GM21360 (cell line): Measurements from ENCODE around the gene PPP3CA.

Experiments used
- ATAC-seq: cut with Tn5 transposase; IDR thresholded peaks from one replicate; pipeline ENCODE4 v1.9.1; 2021; ENCODE audit warnings: mild to moderate bottlenecking, moderate library complexity; ENCODE audit not compliant: unreplicated experiment

PPP3CA gene

GRCh38 chr4:101065935-101066485 lies 281.3 kb downstream of the PPP3CA start:
- no peak for ATAC-seq

DNA sequence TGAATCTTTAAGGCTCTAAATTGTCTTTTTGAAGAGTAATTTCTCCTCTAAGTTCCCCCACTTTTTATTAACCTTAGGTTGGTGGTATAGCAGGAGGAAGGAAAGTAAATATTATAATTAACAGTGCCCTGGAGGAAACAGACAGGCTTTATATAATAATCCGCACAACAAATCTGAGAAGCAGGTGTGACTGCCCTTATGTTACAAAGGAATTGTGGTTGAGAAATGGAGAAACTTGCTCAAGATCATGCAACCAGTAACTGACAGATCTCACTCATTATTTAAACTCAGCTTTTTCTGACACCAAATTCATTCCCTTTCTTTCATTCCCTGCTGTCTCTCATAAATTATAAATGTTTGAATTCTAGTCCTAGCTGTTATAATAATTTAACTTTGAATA lies 282.0 kb downstream of the PPP3CA start:
- ATAC-seq: no peak

DNA sequence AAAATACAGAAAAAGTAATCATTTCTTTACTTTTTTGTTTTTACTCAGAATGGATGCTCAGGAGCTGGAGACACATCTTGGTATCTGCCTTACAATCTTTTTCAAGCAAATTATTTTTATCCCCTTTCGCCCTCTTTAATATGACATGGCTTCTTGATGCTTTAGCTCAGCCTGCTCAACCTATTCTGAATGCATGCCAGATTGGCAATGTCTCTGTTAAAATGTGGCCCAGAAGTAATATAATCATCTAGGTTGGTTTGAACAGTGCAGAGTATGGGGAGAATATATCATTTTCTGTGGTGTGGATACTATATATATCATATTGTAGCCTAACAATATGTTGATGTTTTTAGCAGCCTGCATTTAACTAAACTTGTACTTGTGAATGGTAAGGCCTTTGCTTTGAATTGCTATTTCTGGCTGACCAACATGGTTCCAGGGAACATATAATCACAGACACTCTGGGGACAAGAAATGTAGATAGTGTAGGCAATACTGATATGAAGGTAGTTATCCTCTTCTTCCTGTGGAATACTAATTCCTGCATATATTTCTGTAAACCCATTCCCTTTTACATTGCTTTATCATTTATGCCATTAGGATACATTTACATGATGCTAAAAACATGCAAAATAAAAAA lies 282.7 kb downstream of the PPP3CA start:
- ATAC-seq: no peak

GRCh38 chr4:101055392-101055791 lies 291.9 kb downstream of the PPP3CA start:
- ATAC-seq: no peak

GRCh38 chr4:101050837-101051205 lies 296.5 kb downstream of the PPP3CA start:
- ATAC-seq: no peak

DNA sequence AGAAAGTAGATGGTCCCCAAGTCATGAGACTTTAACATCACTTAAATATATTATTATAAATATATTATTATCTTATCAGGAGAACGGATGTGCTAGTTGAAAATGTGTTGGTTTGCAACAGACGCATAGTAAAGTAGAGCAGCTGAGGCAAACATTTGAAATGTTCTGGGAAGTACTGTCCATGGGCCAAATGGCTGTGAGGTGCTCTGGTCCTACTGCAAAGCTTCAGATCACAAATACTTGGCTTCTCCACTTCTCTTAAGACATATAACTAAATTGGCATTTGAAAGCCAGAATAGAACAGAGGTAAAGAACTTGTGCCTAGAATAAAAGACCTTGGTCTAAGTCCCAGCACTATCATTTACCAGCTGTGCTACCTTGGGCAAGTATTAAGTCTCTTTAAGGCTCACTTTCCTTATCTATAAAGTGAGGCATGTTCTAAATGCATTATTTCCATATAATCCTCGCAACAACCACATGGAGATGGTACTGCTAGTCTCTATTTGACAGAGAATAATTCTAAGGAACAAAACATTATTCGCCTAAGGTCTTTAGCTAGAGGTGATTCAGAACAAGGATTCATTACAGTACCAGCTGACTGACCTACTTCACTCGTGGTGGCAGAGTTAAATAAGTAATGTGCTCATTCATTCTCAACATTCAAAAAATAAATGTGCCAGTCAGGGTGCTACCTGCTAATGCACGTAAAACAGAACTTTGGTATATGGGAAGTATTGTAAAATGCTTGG lies 297.1 kb downstream of the PPP3CA start:
- ATAC-seq: no peak

DNA sequence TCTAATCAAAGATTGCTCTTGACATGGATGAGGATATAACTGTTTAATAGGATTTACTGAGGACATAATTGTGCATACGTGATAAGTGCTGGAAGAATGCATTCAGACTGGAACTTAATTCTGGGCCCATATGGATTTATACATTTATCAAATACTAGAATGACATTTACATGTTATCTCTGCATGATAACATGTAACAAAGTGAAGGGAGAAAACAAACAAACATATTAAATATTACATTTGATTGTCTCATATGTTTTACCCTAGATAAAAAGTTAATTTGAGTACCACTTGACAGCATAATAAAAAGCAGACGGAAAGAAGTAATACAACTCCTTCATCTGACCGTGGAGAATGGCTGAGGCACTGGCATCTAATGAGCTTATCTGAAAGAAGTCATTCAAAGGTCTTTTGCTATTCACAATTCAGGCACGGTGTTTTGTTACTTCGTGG lies 297.8 kb downstream of the PPP3CA start:
- ATAC-seq: no peak

- no peak for ATAC-seq
Observed at GRCh38 chr4:101044766-101045165, 302.6 kb downstream of the PPP3CA start.

DNA sequence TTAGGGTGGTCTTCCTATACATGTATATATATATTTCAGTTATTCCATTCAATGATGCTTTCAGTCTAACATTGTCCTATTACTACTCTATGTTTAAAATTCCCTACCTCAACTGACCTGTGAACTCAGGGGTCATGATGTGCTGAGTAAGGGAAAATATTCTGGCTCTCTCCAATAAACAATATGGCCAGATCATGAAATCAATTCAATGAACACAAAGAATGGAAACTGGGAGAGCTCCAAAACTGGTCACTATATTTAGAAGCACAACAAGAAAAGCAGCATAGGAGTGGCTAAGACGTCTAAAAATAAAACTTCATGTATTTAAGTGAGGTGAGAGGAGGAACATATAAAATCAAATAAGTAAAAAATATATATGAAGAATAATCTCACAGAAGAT lies 304.5 kb downstream of the PPP3CA start:
- ATAC-seq: no peak

DNA sequence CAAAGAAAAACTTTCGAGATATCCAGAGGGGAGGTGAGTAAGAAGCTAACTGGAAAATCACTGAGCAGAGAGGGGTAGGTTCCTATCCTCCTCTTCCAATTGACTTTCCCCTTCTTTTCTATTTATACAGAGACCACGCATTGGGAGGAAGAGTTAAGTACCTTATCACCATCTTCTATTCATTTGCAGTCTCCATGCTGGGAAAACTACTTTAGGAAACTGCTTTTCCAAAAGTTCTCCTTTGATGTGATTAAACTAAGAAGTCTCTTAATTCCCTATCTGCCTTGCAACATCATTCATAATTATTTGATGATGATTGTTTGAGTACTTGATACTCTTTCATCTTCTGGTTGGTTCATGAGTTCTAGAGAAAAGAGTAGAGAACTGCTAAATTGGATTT lies 306.6 kb downstream of the PPP3CA start:
- no peak for ATAC-seq

DNA sequence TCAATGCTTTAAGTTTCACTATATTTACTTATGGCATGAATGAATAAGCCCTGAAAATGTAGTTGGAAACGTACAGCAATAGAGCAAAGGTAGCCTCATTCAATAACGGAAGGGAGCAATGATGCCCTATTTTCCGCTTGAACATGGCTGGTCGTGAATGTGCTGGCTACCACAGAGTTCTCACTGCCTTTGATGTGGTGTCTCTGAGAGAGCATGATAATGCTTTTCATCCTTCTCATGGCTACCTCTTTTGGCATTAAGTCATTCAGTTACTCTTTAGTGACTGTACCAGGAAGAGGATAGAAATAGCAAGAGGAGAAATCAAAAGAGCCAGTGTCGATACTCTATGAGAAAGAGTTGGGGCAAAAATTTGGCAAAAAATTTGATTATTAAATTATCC lies 308.0 kb downstream of the PPP3CA start:
- ATAC-seq: peak; percentile 51

- no peak for ATAC-seq
Observed at GRCh38 chr4:101037938-101038413, 309.4 kb downstream of the PPP3CA start.

GRCh38 chr4:101037249-101037648 lies 310.1 kb downstream of the PPP3CA start:
- no peak for ATAC-seq

GRCh38 chr4:101035487-101035886 lies 311.8 kb downstream of the PPP3CA start:
- no peak for ATAC-seq

DNA sequence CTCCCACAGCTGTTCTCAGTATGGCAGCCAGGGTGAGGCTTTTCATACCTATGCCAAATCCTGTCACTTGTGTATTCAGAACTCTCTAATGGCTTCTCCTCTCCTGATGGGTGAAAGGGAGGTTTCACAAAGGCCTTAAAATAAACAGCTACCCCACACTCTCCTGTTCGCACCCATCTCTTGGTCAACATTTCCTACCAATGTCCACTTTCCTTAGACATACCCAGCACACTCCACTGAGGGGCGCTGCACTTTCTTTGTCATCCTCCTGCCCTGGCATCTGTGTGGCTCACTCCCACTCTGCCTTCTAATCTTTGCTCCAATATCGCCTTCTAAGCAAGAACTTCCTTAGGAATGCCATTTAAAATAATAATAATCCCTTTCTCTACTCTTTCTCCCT lies 313.3 kb downstream of the PPP3CA start:
- no peak for ATAC-seq

DNA sequence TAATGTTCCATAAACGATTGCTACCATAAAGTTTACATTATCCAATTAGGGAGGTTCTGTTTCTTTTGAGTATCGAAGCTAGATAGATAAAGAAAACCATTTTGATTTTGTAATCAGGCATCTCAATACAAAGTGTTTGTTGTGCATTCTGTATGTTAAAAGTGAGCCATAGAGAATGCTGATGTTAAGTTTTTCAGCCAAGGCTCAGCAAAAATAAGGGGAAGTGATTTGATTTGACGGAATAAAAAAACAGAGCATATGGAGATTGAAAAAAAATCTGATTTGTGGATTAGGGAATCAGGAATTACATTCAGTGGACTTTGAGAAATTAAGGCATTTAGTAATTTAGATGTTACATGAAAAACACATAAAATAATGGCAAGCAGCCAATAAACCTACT lies 314.8 kb downstream of the PPP3CA start:
- no peak for ATAC-seq

- no peak for ATAC-seq
Observed at GRCh38 chr4:101031971-101032370, 315.4 kb downstream of the PPP3CA start.

DNA sequence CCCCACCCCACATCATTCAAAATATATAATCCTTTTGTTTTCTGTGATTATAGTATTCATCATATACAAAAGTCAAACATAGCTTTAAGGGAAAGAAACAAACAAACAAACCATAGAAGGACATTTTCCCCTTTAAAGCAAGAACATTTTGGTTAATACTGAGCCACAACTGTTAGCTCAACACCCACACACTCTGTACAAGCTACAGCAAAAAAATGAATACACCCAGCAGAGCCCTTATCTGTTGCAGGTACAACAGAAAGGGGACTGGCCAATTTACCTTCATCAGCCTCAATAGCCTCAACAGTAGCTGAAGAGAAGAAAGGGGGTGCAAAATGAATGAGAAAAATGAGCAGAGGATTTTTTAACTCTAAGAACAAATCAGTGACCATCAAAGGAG lies 318.4 kb downstream of the PPP3CA start:
- no peak for ATAC-seq

DNA sequence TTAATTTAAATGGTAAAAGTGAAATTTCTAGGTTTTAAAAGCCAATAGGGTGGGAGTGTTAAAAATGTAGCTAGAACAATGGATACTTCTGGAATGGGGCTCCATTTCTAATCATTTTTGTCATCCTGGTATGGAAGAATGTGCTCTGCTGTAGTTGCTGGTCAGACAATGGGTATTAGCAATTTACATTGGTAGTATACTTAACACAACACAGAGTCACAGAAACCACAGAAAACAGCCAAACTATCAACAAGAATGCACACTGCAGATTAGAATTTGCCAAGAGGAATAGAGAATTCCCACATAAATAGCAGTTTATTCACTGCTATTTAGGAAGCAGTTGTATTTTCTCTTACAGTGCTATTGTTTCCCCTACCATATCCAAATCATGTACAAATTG lies 319.6 kb downstream of the PPP3CA start:
- no peak for ATAC-seq

- ATAC-seq: no peak
Observed at GRCh38 chr4:101025755-101026154, 321.6 kb downstream of the PPP3CA start.

- no peak for ATAC-seq
Observed at GRCh38 chr4:101022151-101023024, 324.9 kb downstream of the PPP3CA start.
